ENCODE data around the gene MMP20.

Gene MMP20

GRCh38 chr11:102623128-102623527 is 2.0 kb downstream of the MMP20 start:
- no peak for DNase-seq (ENCODE audit: low spot score)

GRCh38 chr11:102622258-102622657 is 2.9 kb downstream of the MMP20 start:
- DNase-seq (ENCODE audit: low spot score), result no peak

- no peak for DNase-seq (ENCODE audit: low spot score)
Observed at GRCh38 chr11:102620818-102621561, 4.1 kb downstream of the MMP20 start.

GRCh38 chr11:102620179-102620578 is 5.0 kb downstream of the MMP20 start:
- no peak for DNase-seq (ENCODE audit: low spot score)

- no peak for DNase-seq (ENCODE audit: low spot score)
Observed at GRCh38 chr11:102617466-102618008, 7.6 kb downstream of the MMP20 start.

- DNase-seq (ENCODE audit: low spot score), result no peak
Observed at GRCh38 chr11:102615894-102616432, 9.2 kb downstream of the MMP20 start.

GRCh38 chr11:102615077-102615893 is 9.8 kb downstream of the MMP20 start:
- no peak for DNase-seq (ENCODE audit: low spot score)

- no peak for DNase-seq (ENCODE audit: low spot score)
Observed at GRCh38 chr11:102614485-102614884, 10.6 kb downstream of the MMP20 start.

- no peak for DNase-seq (ENCODE audit: low spot score)
Observed at GRCh38 chr11:102614031-102614430, 11.1 kb downstream of the MMP20 start.

GRCh38 chr11:102613450-102613849 is 11.7 kb downstream of the MMP20 start:
- DNase-seq (ENCODE audit: low spot score), result no peak

- DNase-seq (ENCODE audit: low spot score), result no peak
Observed at GRCh38 chr11:102611291-102611690, 13.8 kb downstream of the MMP20 start.

- no peak for DNase-seq (ENCODE audit: low spot score)
Observed at GRCh38 chr11:102610200-102610599, 14.9 kb downstream of the MMP20 start.

GRCh38 chr11:102608699-102609098 is 16.4 kb downstream of the MMP20 start:
- DNase-seq (ENCODE audit: low spot score), result no peak

- no peak for DNase-seq (ENCODE audit: low spot score)
Observed at GRCh38 chr11:102604875-102605274, 20.3 kb downstream of the MMP20 start.

GRCh38 chr11:102604011-102604410 is 21.1 kb downstream of the MMP20 start:
- DNase-seq (ENCODE audit: low spot score), result no peak

- no peak for DNase-seq (ENCODE audit: low spot score)
Observed at GRCh38 chr11:102603576-102603975, 21.6 kb downstream of the MMP20 start.

GRCh38 chr11:102603091-102603490 is 22.0 kb downstream of the MMP20 start:
- DNase-seq (ENCODE audit: low spot score), result peak; percentile 32

- no peak for DNase-seq (ENCODE audit: low spot score)
Observed at GRCh38 chr11:102600666-102601065, 24.5 kb downstream of the MMP20 start.

- DNase-seq (ENCODE audit: low spot score), result no peak
Observed at GRCh38 chr11:102599642-102600261, 25.4 kb downstream of the MMP20 start.

- no peak for DNase-seq (ENCODE audit: low spot score)
Observed at GRCh38 chr11:102598272-102598671, 26.9 kb downstream of the MMP20 start.

GRCh38 chr11:102596578-102596977 is 28.6 kb downstream of the MMP20 start:
- no peak for DNase-seq (ENCODE audit: low spot score)

All from HuH-7.5 (cell line).